ENCODE results near the gene GPI.

Gene GPI

GRCh38 chr19:34381399-34382251 lies 16.6 kb downstream of the GPI start:
- no peaks in the 10 kb centered on the region for H3K4me1 ChIP-seq
- H3K4me2 ChIP-seq (ENCODE audit: low read length), result no peak overlapping the region
- H3K36me3 ChIP-seq (ENCODE audit: control insufficient read depth, insufficient read depth, low read length), result no peaks in the 10 kb centered on the region
- no peak overlapping the region for H3K4me3 ChIP-seq (ENCODE audit: low read depth, low read length)
- H3K27ac ChIP-seq, result no peak overlapping the region
- H3K9me3 ChIP-seq (ENCODE audit: control insufficient read depth, low read length), result no peaks in the 10 kb centered on the region
- H2AFZ ChIP-seq, result no peak overlapping the region
- no peak overlapping the region for H3K9ac ChIP-seq
- no peak for TF ChIP-seq CTCF (IDR thresholded peaks at IDR 0.05)
- no peaks in the 10 kb centered on the region for H3K27me3 ChIP-seq (ENCODE audit: control insufficient read depth, insufficient read depth, low read length)
- H3K79me2 ChIP-seq, result peaks cover 82% of the 10 kb centered on the region

- no peaks in the 10 kb centered on the region for H3K4me1 ChIP-seq
- H3K36me3 ChIP-seq (ENCODE audit: control insufficient read depth, insufficient read depth, low read length), result no peaks in the 10 kb centered on the region
- H3K4me3 ChIP-seq (ENCODE audit: low read depth, low read length), result no peak overlapping the region
- no peak overlapping the region for H3K9ac ChIP-seq
- no peaks in the 10 kb centered on the region for H3K9me3 ChIP-seq (ENCODE audit: control insufficient read depth, low read length)
- no peak for TF ChIP-seq CTCF (IDR thresholded peaks at IDR 0.05)
- H3K4me2 ChIP-seq (ENCODE audit: low read length), result no peak overlapping the region
- peaks cover 82% of the 10 kb centered on the region for H3K79me2 ChIP-seq
- no peak overlapping the region for H3K27ac ChIP-seq
- no peaks in the 10 kb centered on the region for H3K27me3 ChIP-seq (ENCODE audit: control insufficient read depth, insufficient read depth, low read length)
- no peak overlapping the region for H2AFZ ChIP-seq
These were observed 17.5 kb downstream of the GPI start for GRCh38 chr19:34382471-34382870.

- Histone ChIP-seq H2AFZ (no peak overlapping the region), H3K27me3 (ENCODE audit: control insufficient read depth, insufficient read depth, low read length) (no peaks in the 10 kb centered on the region), H3K9ac (no peak overlapping the region), H3K27ac (no peak overlapping the region), H3K4me2 (ENCODE audit: low read length) (no peak overlapping the region), H3K4me1 (no peaks in the 10 kb centered on the region), H3K36me3 (ENCODE audit: control insufficient read depth, insufficient read depth, low read length) (no peaks in the 10 kb centered on the region), H3K4me3 (ENCODE audit: low read depth, low read length) (no peak overlapping the region), H3K9me3 (ENCODE audit: control insufficient read depth, low read length) (no peaks in the 10 kb centered on the region), H3K79me2 (peaks cover 79% of the 10 kb centered on the region)
- TF ChIP-seq CTCF (IDR thresholded peaks at IDR 0.05), result no peak
These were observed 18.6 kb downstream of the GPI start for GRCh38 chr19:34383599-34383998.

GRCh38 chr19:34386645-34387445 lies 21.8 kb downstream of the GPI start:
- Histone ChIP-seq H3K9ac (no peak overlapping the region), H3K79me2 (peaks cover 80% of the 10 kb centered on the region), H3K9me3 (ENCODE audit: control insufficient read depth, low read length) (no peaks in the 10 kb centered on the region), H3K4me3 (ENCODE audit: low read depth, low read length) (no peak overlapping the region), H3K4me2 (ENCODE audit: low read length) (no peak overlapping the region), H3K36me3 (ENCODE audit: control insufficient read depth, insufficient read depth, low read length) (no peaks in the 10 kb centered on the region), H3K4me1 (no peaks in the 10 kb centered on the region), H2AFZ (no peak overlapping the region), H3K27me3 (ENCODE audit: control insufficient read depth, insufficient read depth, low read length) (no peaks in the 10 kb centered on the region), H3K27ac (no peak overlapping the region)
- no peak for TF ChIP-seq CTCF (IDR thresholded peaks at IDR 0.05)

All from parathyroid adenoma (tissue), 2 donors.